ENCODE measurements around the gene AUTS2.

Gene AUTS2

GRCh38 chr7:69889976-69890351 lies 291.7 kb downstream of the AUTS2 start:
- ATAC-seq (replicated peaks), result no peak
- H3K36me3 Mint-ChIP-seq, result no peaks in the 10 kb centered on the region
- no peak overlapping the region for H3K4me3 Mint-ChIP-seq
- DNase-seq, result no peak
- no peaks in the 10 kb centered on the region for H3K9me3 Mint-ChIP-seq
- peak overlapping the region; percentile 74 for H3K27ac Mint-ChIP-seq
- H3K4me1 Mint-ChIP-seq, result peaks cover 19 to 63% of the 10 kb centered on the region in 2 donors
- H3K27me3 Mint-ChIP-seq, result no peaks in the 10 kb centered on the region

- ATAC-seq (replicated peaks), result no peak
- peaks cover 0 to 3% of the 10 kb centered on the region in 2 donors for H3K9me3 Mint-ChIP-seq
- H3K4me1 Mint-ChIP-seq, result peaks cover 14 to 53% of the 10 kb centered on the region in 2 donors
- H3K4me3 Mint-ChIP-seq, result no peak overlapping the region
- H3K36me3 Mint-ChIP-seq, result peaks cover 0 to 4% of the 10 kb centered on the region in 2 donors
- H3K27me3 Mint-ChIP-seq, result no peaks in the 10 kb centered on the region
- H3K27ac Mint-ChIP-seq, result no peak overlapping the region
- DNase-seq, result no peak
Measured at GRCh38 chr7:69892790-69893189, 294.5 kb downstream of the AUTS2 start.

- Mint-ChIP-seq H3K9me3 (peaks cover 0 to 3% of the 10 kb centered on the region in 2 donors), H3K36me3 (peaks cover 0 to 4% of the 10 kb centered on the region in 2 donors), H3K4me3 (no peak overlapping the region), H3K27me3 (no peaks in the 10 kb centered on the region), H3K4me1 (peaks cover 15 to 53% of the 10 kb centered on the region in 2 donors), H3K27ac (no peak overlapping the region)
- DNase-seq (no peak), ATAC-seq (replicated peaks) (peak in 1 of 2 donors; percentile 40)
Measured at GRCh38 chr7:69893906-69894305, 295.6 kb downstream of the AUTS2 start.

- ATAC-seq (replicated peaks), result no peak
Measured at GRCh38 chr7:69895446-69895845, 297.2 kb downstream of the AUTS2 start.

GRCh38 chr7:69896121-69896520 lies 297.8 kb downstream of the AUTS2 start:
- no peak overlapping the region for H3K27ac Mint-ChIP-seq
- H3K27me3 Mint-ChIP-seq, result no peaks in the 10 kb centered on the region
- peaks cover 0 to 3% of the 10 kb centered on the region in 2 donors for H3K9me3 Mint-ChIP-seq
- DNase-seq (no peak), ATAC-seq (replicated peaks) (no peak)
- no peak overlapping the region for H3K4me3 Mint-ChIP-seq
- peaks cover 14 to 50% of the 10 kb centered on the region in 2 donors for H3K4me1 Mint-ChIP-seq
- H3K36me3 Mint-ChIP-seq, result peaks cover 8% of the 10 kb centered on the region in 2 donors

More at GRCh38 chr7:69895446-69895845, 297.2 kb downstream of the AUTS2 start:
- peaks cover 16 to 52% of the 10 kb centered on the region in 2 donors for H3K4me1 Mint-ChIP-seq
- H3K4me3 Mint-ChIP-seq, result no peak overlapping the region
- H3K27ac Mint-ChIP-seq, result no peak overlapping the region
- peaks cover 8% of the 10 kb centered on the region in 2 donors for H3K36me3 Mint-ChIP-seq
- H3K27me3 Mint-ChIP-seq, result no peaks in the 10 kb centered on the region
- H3K9me3 Mint-ChIP-seq, result peaks cover 0 to 3% of the 10 kb centered on the region in 2 donors
- DNase-seq, result no peak

GRCh38 chr7:69898189-69898588 lies 299.9 kb downstream of the AUTS2 start:
- DNase-seq (no peak), ATAC-seq (replicated peaks) (peak; percentile 77 to 86)
- H3K4me3 Mint-ChIP-seq, result no peak overlapping the region
- peaks cover 0 to 3% of the 10 kb centered on the region in 2 donors for H3K9me3 Mint-ChIP-seq
- no peak overlapping the region for H3K27ac Mint-ChIP-seq
- peaks cover 8 to 11% of the 10 kb centered on the region in 2 donors for H3K36me3 Mint-ChIP-seq
- H3K4me1 Mint-ChIP-seq, result peaks cover 18 to 46% of the 10 kb centered on the region in 2 donors
- H3K27me3 Mint-ChIP-seq, result no peaks in the 10 kb centered on the region

- no peaks in the 10 kb centered on the region for H3K27me3 Mint-ChIP-seq
Measured at GRCh38 chr7:69903410-69903809, 305.1 kb downstream of the AUTS2 start.

GRCh38 chr7:69906283-69906995 lies 308.2 kb downstream of the AUTS2 start:
- ATAC-seq (replicated peaks) (peak; percentile 98 to 99), DNase-seq (peak; percentile 73)
- peaks cover 36 to 49% of the 10 kb centered on the region in 2 donors for H3K4me1 Mint-ChIP-seq
- peak overlapping the region; percentile 15 to 40 for H3K4me3 Mint-ChIP-seq
- H3K27me3 Mint-ChIP-seq, result no peaks in the 10 kb centered on the region
- peaks cover 0 to 2% of the 10 kb centered on the region in 2 donors for H3K9me3 Mint-ChIP-seq
- H3K27ac Mint-ChIP-seq, result peak overlapping the region; percentile 7
- peaks cover 5 to 11% of the 10 kb centered on the region in 2 donors for H3K36me3 Mint-ChIP-seq

More at GRCh38 chr7:69903410-69903809, 305.1 kb downstream of the AUTS2 start:
- H3K4me3 Mint-ChIP-seq, result no peak overlapping the region
- no peak for ATAC-seq (replicated peaks)
- H3K9me3 Mint-ChIP-seq, result no peaks in the 10 kb centered on the region
- H3K36me3 Mint-ChIP-seq, result peaks cover 4 to 11% of the 10 kb centered on the region in 2 donors
- no peak overlapping the region for H3K27ac Mint-ChIP-seq
- no peak for DNase-seq
- peaks cover 35 to 66% of the 10 kb centered on the region in 2 donors for H3K4me1 Mint-ChIP-seq

- Mint-ChIP-seq H3K27ac (no peak overlapping the region), H3K4me3 (no peak overlapping the region), H3K36me3 (peaks cover 8 to 16% of the 10 kb centered on the region in 2 donors), H3K9me3 (peaks cover 0 to 3% of the 10 kb centered on the region in 2 donors), H3K27me3 (no peaks in the 10 kb centered on the region), H3K4me1 (peaks cover 35 to 47% of the 10 kb centered on the region in 2 donors)
- ATAC-seq (replicated peaks) (no peak), DNase-seq (no peak)
Measured at GRCh38 chr7:69907720-69908119, 309.4 kb downstream of the AUTS2 start.

GRCh38 chr7:69908454-69908853 lies 310.2 kb downstream of the AUTS2 start:
- Mint-ChIP-seq H3K36me3 (peaks cover 8 to 16% of the 10 kb centered on the region in 2 donors), H3K4me1 (peaks cover 35 to 48% of the 10 kb centered on the region in 2 donors), H3K27me3 (no peaks in the 10 kb centered on the region), H3K27ac (no peak overlapping the region), H3K4me3 (no peak overlapping the region), H3K9me3 (peaks cover 0 to 3% of the 10 kb centered on the region in 2 donors)
- ATAC-seq (replicated peaks) (no peak), DNase-seq (no peak)

GRCh38 chr7:69910150-69910549 lies 311.9 kb downstream of the AUTS2 start:
- H3K27me3 Mint-ChIP-seq, result no peaks in the 10 kb centered on the region
- ATAC-seq (replicated peaks), result no peak
- peaks cover 0 to 3% of the 10 kb centered on the region in 2 donors for H3K9me3 Mint-ChIP-seq
- H3K36me3 Mint-ChIP-seq, result peaks cover 8 to 16% of the 10 kb centered on the region in 2 donors
- H3K27ac Mint-ChIP-seq, result no peak overlapping the region
- DNase-seq, result no peak
- H3K4me1 Mint-ChIP-seq, result peaks cover 31 to 50% of the 10 kb centered on the region in 2 donors
- H3K4me3 Mint-ChIP-seq, result no peak overlapping the region

- Mint-ChIP-seq H3K27ac (no peak overlapping the region), H3K4me1 (peaks cover 27 to 39% of the 10 kb centered on the region in 2 donors), H3K4me3 (no peak overlapping the region)
Measured at GRCh38 chr7:69911337-69911736, 313.1 kb downstream of the AUTS2 start.

GRCh38 chr7:69912141-69912540 lies 313.9 kb downstream of the AUTS2 start:
- no peaks in the 10 kb centered on the region for H3K27me3 Mint-ChIP-seq

More at GRCh38 chr7:69911337-69911736, 313.1 kb downstream of the AUTS2 start:
- H3K36me3 Mint-ChIP-seq, result peaks cover 8 to 16% of the 10 kb centered on the region in 2 donors
- DNase-seq (no peak), ATAC-seq (replicated peaks) (no peak)
- peaks cover 0 to 3% of the 10 kb centered on the region in 2 donors for H3K9me3 Mint-ChIP-seq
- no peaks in the 10 kb centered on the region for H3K27me3 Mint-ChIP-seq

GRCh38 chr7:69912846-69913245 lies 314.6 kb downstream of the AUTS2 start:
- Mint-ChIP-seq H3K27ac (no peak overlapping the region), H3K27me3 (no peaks in the 10 kb centered on the region), H3K36me3 (peaks cover 8 to 16% of the 10 kb centered on the region in 2 donors), H3K4me3 (no peak overlapping the region), H3K9me3 (peaks cover 0 to 3% of the 10 kb centered on the region in 2 donors), H3K4me1 (peaks cover 20 to 29% of the 10 kb centered on the region in 2 donors)
- no peak for DNase-seq
- no peak for ATAC-seq (replicated peaks)

More at GRCh38 chr7:69912141-69912540, 313.9 kb downstream of the AUTS2 start:
- ATAC-seq (replicated peaks) (no peak), DNase-seq (no peak)
- H3K27ac Mint-ChIP-seq, result no peak overlapping the region
- peaks cover 0 to 3% of the 10 kb centered on the region in 2 donors for H3K9me3 Mint-ChIP-seq
- peaks cover 24 to 36% of the 10 kb centered on the region in 2 donors for H3K4me1 Mint-ChIP-seq
- no peak overlapping the region for H3K4me3 Mint-ChIP-seq
- H3K36me3 Mint-ChIP-seq, result peaks cover 8 to 16% of the 10 kb centered on the region in 2 donors
